BLaER1 treated with 17β-estradiol and CSF1 and Interleukin-3, amounts not matched to agents 10 nM and 100 nM (cell line): ENCODE data around the gene PRDM4.

Experiments used
- H3K27ac ChIP-seq, 11 experiments: shearing (Covaris generic); formaldehyde crosslinking; 2 replicates each; pipeline ENCODE4 v1.8.1; 2022
- H3K27me3 ChIP-seq, 11 experiments: shearing (Covaris generic); formaldehyde crosslinking; 2 replicates each; pipeline ENCODE4 v1.8.1; 2022
- H3K36me3 ChIP-seq, 11 experiments: shearing (Covaris generic); formaldehyde crosslinking; 2 replicates each; pipeline ENCODE4 v1.8.1; 2022
- H3K4me1 ChIP-seq, 10 experiments: shearing (Covaris generic); formaldehyde crosslinking; 2 replicates each; pipeline ENCODE4 v1.8.1; 2022
- H3K4me2 ChIP-seq, 11 experiments: shearing (Covaris generic); formaldehyde crosslinking; 2 replicates each; pipeline ENCODE4 v1.8.1; 2022
- H3K4me3 ChIP-seq, 10 experiments: shearing (Covaris generic); formaldehyde crosslinking; 2 replicates each; pipeline ENCODE4 v1.8.1; 2022
- H3K9ac ChIP-seq, 11 experiments: shearing (Covaris generic); formaldehyde crosslinking; 2 replicates each; pipeline ENCODE4 v1.8.1; 2022
- H3K9me3 ChIP-seq, 11 experiments: shearing (Covaris generic); formaldehyde crosslinking; replicated peaks in 1 of 11; 2 replicates each; pipeline ENCODE4 v1.8.1; 2022
- H4K20me1 ChIP-seq, 11 experiments: shearing (Covaris generic); formaldehyde crosslinking; 2 replicates each; pipeline ENCODE4 v1.8.1; 2022
- Cebpa-rat ChIP-seq, 11 experiments: shearing (Covaris generic); IDR thresholded peaks; 2 replicates each; pipeline ENCODE4 v1.8.1; 2022

PRDM4 gene

GRCh38 chr12:107760809-107761501 is at the start of gene PRDM4:
PRDM4 (minus strand) TSS chr12:107761137; CDS start chr12:107760515, 622 bp downstream.
- TF ChIP-seq Cebpa-rat (IDR thresholded peaks at IDR 0.05) = no peak
- H3K4me1 ChIP-seq = peaks cover 21 to 35% (median 29%) of the 10 kb centered on the region in 10 experiments
- peak within 1 kb of the TSS; percentile 91 to 97 (median 94) for H3K9ac ChIP-seq
- H3K4me3 ChIP-seq = peak within 1 kb of the TSS; percentile 86 to 98 (median 94)
- peaks cover 0 to 45% (median 33%) of the 10 kb centered on the region in 11 experiments; a peak in 15 of 22 replicates for H4K20me1 ChIP-seq
- H3K27me3 ChIP-seq = no peaks in the 10 kb centered on the region
- H3K36me3 ChIP-seq = peaks cover 26 to 33% (median 31%) of the 10 kb centered on the region in 11 experiments
- peak within 1 kb of the TSS; percentile 85 to 95 (median 92) for H3K27ac ChIP-seq
- peak within 1 kb of the TSS; percentile 88 to 98 (median 96) for H3K4me2 ChIP-seq
- peaks cover 0 to 11% (median 5%) of the 10 kb centered on the region in 11 experiments; a peak in 6 of 22 replicates for H3K9me3 ChIP-seq

- TF ChIP-seq Cebpa-rat (IDR thresholded peaks at IDR 0.05) = no peak
- H3K4me1 ChIP-seq = peaks cover 0 to 4% (median 0%) of the 10 kb centered on the region in 10 experiments; a peak in 2 of 20 replicates
Measured at GRCh38 chr12:107807471-107808150, 46.7 kb upstream of the PRDM4 start.

GRCh38 chr12:107805488-107806180 is 44.7 kb upstream of the PRDM4 start:
- Histone ChIP-seq H3K4me3 (no peak overlapping the region), H3K4me2 (no peak overlapping the region), H3K36me3 (no peaks in the 10 kb centered on the region), H3K4me1 (peaks cover 0 to 24% (median 0%) of the 10 kb centered on the region in 10 experiments; a peak in 5 of 20 replicates), H3K27me3 (no peaks in the 10 kb centered on the region), H3K9ac (no peak overlapping the region), H3K9me3 (no peaks in the 10 kb centered on the region), H4K20me1 (no peaks in the 10 kb centered on the region), H3K27ac (no peak overlapping the region)
- no peak for TF ChIP-seq Cebpa-rat (IDR thresholded peaks at IDR 0.05)

More at GRCh38 chr12:107807471-107808150, 46.7 kb upstream of the PRDM4 start:
- no peaks in the 10 kb centered on the region for H3K36me3 ChIP-seq
- no peaks in the 10 kb centered on the region for H3K9me3 ChIP-seq
- H4K20me1 ChIP-seq = no peaks in the 10 kb centered on the region
- H3K9ac ChIP-seq = no peak overlapping the region
- no peaks in the 10 kb centered on the region for H3K27me3 ChIP-seq
- no peak overlapping the region for H3K27ac ChIP-seq
- H3K4me2 ChIP-seq = no peak overlapping the region
- no peak overlapping the region for H3K4me3 ChIP-seq

GRCh38 chr12:107803092-107803491 is 42.2 kb upstream of the PRDM4 start:
- peaks cover 0 to 34% (median 0%) of the 10 kb centered on the region in 10 experiments; a peak in 5 of 20 replicates for H3K4me1 ChIP-seq
- no peak overlapping the region for H3K27ac ChIP-seq
- H3K9me3 ChIP-seq = no peaks in the 10 kb centered on the region
- H3K9ac ChIP-seq = no peak overlapping the region
- TF ChIP-seq Cebpa-rat (IDR thresholded peaks at IDR 0.05) = no peak
- no peaks in the 10 kb centered on the region for H4K20me1 ChIP-seq
- no peaks in the 10 kb centered on the region for H3K27me3 ChIP-seq
- H3K4me2 ChIP-seq = no peak overlapping the region
- H3K36me3 ChIP-seq = no peaks in the 10 kb centered on the region
- H3K4me3 ChIP-seq = no peak overlapping the region

- Histone ChIP-seq H3K9me3 (no peaks in the 10 kb centered on the region), H3K4me1 (peaks cover 0 to 41% (median 0%) of the 10 kb centered on the region in 10 experiments; a peak in 5 of 20 replicates), H3K27ac (peak overlapping the region in 3 of 11 experiments; percentile 47 to 73 (median 70); a peak in 6 of 22 replicates), H3K27me3 (no peaks in the 10 kb centered on the region), H4K20me1 (no peaks in the 10 kb centered on the region), H3K36me3 (no peaks in the 10 kb centered on the region), H3K4me3 (no peak overlapping the region), H3K9ac (peak overlapping the region in 1 of 11 experiments; percentile 24; a peak in 1 of 22 replicates), H3K4me2 (peak overlapping the region in 3 of 11 experiments; percentile 10 to 70 (median 66); a peak in 5 of 22 replicates)
- no peak for TF ChIP-seq Cebpa-rat (IDR thresholded peaks at IDR 0.05)
Measured at GRCh38 chr12:107801150-107801549, 40.2 kb upstream of the PRDM4 start.

GRCh38 chr12:107798580-107798979 is 37.6 kb upstream of the PRDM4 start:
- no peaks in the 10 kb centered on the region for H4K20me1 ChIP-seq
- H3K36me3 ChIP-seq = no peaks in the 10 kb centered on the region
- no peak overlapping the region for H3K27ac ChIP-seq
- H3K4me1 ChIP-seq = peaks cover 0 to 57% (median 0%) of the 10 kb centered on the region in 10 experiments; a peak in 5 of 20 replicates
- H3K4me2 ChIP-seq = no peak overlapping the region
- no peak overlapping the region for H3K4me3 ChIP-seq
- no peaks in the 10 kb centered on the region for H3K27me3 ChIP-seq
- H3K9me3 ChIP-seq = peaks cover 0 to 5% (median 0%) of the 10 kb centered on the region in 11 experiments; a peak in 3 of 22 replicates
- no peak overlapping the region for H3K9ac ChIP-seq
- no peak for TF ChIP-seq Cebpa-rat (IDR thresholded peaks at IDR 0.05)

- no peak overlapping the region for H3K9ac ChIP-seq
- no peak overlapping the region for H3K4me3 ChIP-seq
- no peaks in the 10 kb centered on the region for H3K27me3 ChIP-seq
- H4K20me1 ChIP-seq = no peaks in the 10 kb centered on the region
- peaks cover 0 to 26% (median 0%) of the 10 kb centered on the region in 10 experiments; a peak in 3 of 20 replicates for H3K4me1 ChIP-seq
- peak overlapping the region in 1 of 11 experiments; percentile 20; a peak in 2 of 22 replicates for H3K4me2 ChIP-seq
- TF ChIP-seq Cebpa-rat (IDR thresholded peaks at IDR 0.05) = no peak
- H3K9me3 ChIP-seq = peaks cover 36 to 46% (median 39%) of the 10 kb centered on the region in 11 experiments
- H3K27ac ChIP-seq = no peak overlapping the region
- no peaks in the 10 kb centered on the region for H3K36me3 ChIP-seq
Measured at GRCh38 chr12:107794451-107794850, 33.5 kb upstream of the PRDM4 start.

- H3K4me1 ChIP-seq = peaks cover 0 to 46% (median 0%) of the 10 kb centered on the region in 10 experiments; a peak in 5 of 20 replicates
- no peaks in the 10 kb centered on the region for H3K36me3 ChIP-seq
- no peak overlapping the region for H3K9ac ChIP-seq
- peaks cover 36 to 53% (median 46%) of the 10 kb centered on the region in 11 experiments for H3K9me3 ChIP-seq
- H3K4me3 ChIP-seq = no peak overlapping the region
- no peak overlapping the region for H3K27ac ChIP-seq
- H4K20me1 ChIP-seq = no peaks in the 10 kb centered on the region
- H3K4me2 ChIP-seq = no peak overlapping the region
- H3K27me3 ChIP-seq = no peaks in the 10 kb centered on the region
- TF ChIP-seq Cebpa-rat (IDR thresholded peaks at IDR 0.05) = no peak
Measured at GRCh38 chr12:107791465-107792089, 30.6 kb upstream of the PRDM4 start.
